Caco-2 (cell line): ENCODE measurements around the gene NOTCH1. TPM values are rescaled to one million over a fixed set of nuclear protein-coding genes. Genes with fewer than 3 reads are reported as not detected.
A peak's percentile ranks its signal among the peaks of the same experiment; 100 is the strongest.

Experiments
- BruUV-seq: library from RNA; stranded (reverse); fragments of 400-500 nt; replicated peaks from 2 replicates; lab custom pipeline; 2021; lab: Mats Ljungman, UMichigan
- CTCF ChIA-PET: fragments of 300-600 bp; sonication (Branson Sonifier 250); formaldehyde crosslinking; loops from one replicate; lab custom pipeline; 2022; ENCODE audit warnings: antibody characterized with exemption; lab: Charles Lee
- POLR2A ChIA-PET: fragments of 300-600 bp; sonication (Branson Sonifier 250); formaldehyde crosslinking; loops from one replicate; lab custom pipeline; 2022; ENCODE audit warnings: antibody characterized with exemption; lab: Charles Lee
- DNase-seq, 2 experiments: peaks; one replicate each; pipeline versions ENCODE4 v3.0.0 to v3.0.0-alpha.2; 2020 to 2022
- H3K27me3 ChIP-seq: replicated peaks from 2 replicates; pipeline ENCODE4 v1.6.0; 2011; ENCODE audit warnings: low read length; ENCODE audit not compliant: control insufficient read depth, insufficient read depth
- H3K36me3 ChIP-seq: 2 replicates; pipeline ENCODE4 v1.5.1; 2011; ENCODE audit warnings: low read length; ENCODE audit not compliant: control insufficient read depth, insufficient read depth
- H3K4me1 ChIP-seq: fragments of 250-450 bp; sonication (Bioruptor Pico); 2 replicates; pipeline ENCODE4 v1.5.1; 2020; ENCODE audit warnings: mild to moderate bottlenecking
- H3K4me3 ChIP-seq: 2 replicates; pipeline ENCODE4 v1.5.1; 2011; ENCODE audit warnings: low read depth, mild to moderate bottlenecking, control low read depth, low read length
- H3K9me3 ChIP-seq: fragments of 250-450 bp; sonication (Bioruptor Pico); 2 replicates; pipeline ENCODE4 v1.5.1; 2020; ENCODE audit warnings: mild to moderate bottlenecking, moderate library complexity
- H3K27ac Mint-ChIP-seq: one replicate; pipeline ENCODE4 v1.8.0; 2022; ENCODE audit warnings: mixed read lengths; ENCODE audit not compliant: unreplicated experiment
- H3K27me3 Mint-ChIP-seq: one replicate; pipeline ENCODE4 v1.8.0; 2022; ENCODE audit warnings: mixed read lengths; ENCODE audit not compliant: insufficient read depth, unreplicated experiment
- H3K36me3 Mint-ChIP-seq: one replicate; pipeline ENCODE4 v1.8.0; 2022; ENCODE audit warnings: mild to moderate bottlenecking, mixed read lengths; ENCODE audit not compliant: insufficient read depth, unreplicated experiment
- H3K4me1 Mint-ChIP-seq: one replicate; pipeline ENCODE4 v1.8.0; 2022; ENCODE audit warnings: low read depth, mixed read lengths; ENCODE audit not compliant: unreplicated experiment
- H3K4me3 Mint-ChIP-seq: one replicate; pipeline ENCODE4 v1.8.0; 2022; ENCODE audit warnings: mild to moderate bottlenecking, moderate library complexity, mixed read lengths; ENCODE audit not compliant: unreplicated experiment
- H3K9me3 Mint-ChIP-seq: one replicate; pipeline ENCODE4 v1.8.0; 2022; ENCODE audit warnings: mixed read lengths; ENCODE audit not compliant: unreplicated experiment
- intact Hi-C: fragments of 100-400 bp; cut with micrococcal nuclease; formaldehyde crosslinking; loops from one replicate; pipeline ENCODE4 v1.10.0; 2022; ENCODE audit not compliant: unreplicated experiment
- total RNA-seq: library from RNA; stranded (reverse); gene quantifications from 2 replicates; pipeline ENCODE4 v1.2.3, GENCODE V29; 2022
- TF ChIP-seq, protein P1 (sequence below), 2 experiments: fragments of 200-600 bp in 1 of 2; IDR thresholded peaks; 1 replicate in 1 of 2; 2 replicates in 1 of 2; pipeline versions ENCODE4 v1.5.1 to v1.8.0; 2011 to 2022; ENCODE audit warnings: antibody characterized with exemption in 1 of 2, control low read depth in 1 of 2, inconsistent platforms in 1 of 2, low read depth in 1 of 2, low read length in 1 of 2, mild to moderate bottlenecking in 1 of 2, moderate library complexity in 1 of 2; ENCODE audit not compliant: insufficient read depth in 1 of 2, severe bottlenecking in 1 of 2, unreplicated experiment in 1 of 2

The NOTCH1 gene
- total RNA-seq, 1 experiment from 2014 or later, result 6.3 TPM

DNA sequence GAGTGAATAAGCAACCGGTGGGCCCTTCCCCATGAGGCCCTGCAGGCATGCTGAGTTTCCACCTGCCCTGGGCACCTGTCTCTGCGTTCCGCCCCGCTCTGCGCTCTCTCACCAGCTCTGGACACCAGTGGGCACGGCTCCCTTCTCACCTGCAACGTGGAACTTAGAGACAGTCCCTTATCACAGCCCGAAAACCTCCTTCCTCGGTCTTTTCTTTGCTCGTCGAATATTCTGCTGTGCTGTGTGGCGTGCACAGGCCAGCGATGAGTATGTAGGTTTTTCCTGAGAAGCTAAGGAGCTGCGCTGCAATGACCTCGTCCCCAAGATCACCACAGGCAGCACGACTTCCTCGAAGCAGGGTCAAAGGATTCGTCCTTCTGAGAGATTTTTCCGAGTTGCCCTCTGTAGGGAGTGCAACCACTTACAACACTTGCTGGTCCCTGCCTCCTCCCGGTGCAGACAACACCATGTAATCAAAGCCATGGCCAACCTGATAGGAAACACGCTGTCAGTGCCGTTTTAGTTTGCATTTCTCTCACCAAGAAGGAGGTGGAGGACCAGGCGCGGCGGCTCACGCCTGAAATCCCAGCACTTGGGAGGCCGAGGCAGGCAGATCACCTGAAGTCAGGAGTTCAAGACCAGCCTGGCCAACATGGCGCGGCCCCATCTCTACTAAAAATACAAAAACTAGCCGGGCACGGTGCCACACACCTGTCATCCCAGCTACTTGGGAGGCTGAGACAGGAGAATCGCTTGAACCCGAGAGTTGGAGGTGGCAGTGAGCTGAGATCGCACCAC is 27.2 kb upstream of the NOTCH1 start:
- H3K9me3 Mint-ChIP-seq, result no peaks in the 10 kb centered on the region
- BruUV-seq, result no TSS peak
- peaks cover 2% of the 10 kb centered on the region for H3K36me3 Mint-ChIP-seq
- peaks cover 25% of the 10 kb centered on the region for H3K4me1 Mint-ChIP-seq
- TF ChIP-seq, protein P1, sequence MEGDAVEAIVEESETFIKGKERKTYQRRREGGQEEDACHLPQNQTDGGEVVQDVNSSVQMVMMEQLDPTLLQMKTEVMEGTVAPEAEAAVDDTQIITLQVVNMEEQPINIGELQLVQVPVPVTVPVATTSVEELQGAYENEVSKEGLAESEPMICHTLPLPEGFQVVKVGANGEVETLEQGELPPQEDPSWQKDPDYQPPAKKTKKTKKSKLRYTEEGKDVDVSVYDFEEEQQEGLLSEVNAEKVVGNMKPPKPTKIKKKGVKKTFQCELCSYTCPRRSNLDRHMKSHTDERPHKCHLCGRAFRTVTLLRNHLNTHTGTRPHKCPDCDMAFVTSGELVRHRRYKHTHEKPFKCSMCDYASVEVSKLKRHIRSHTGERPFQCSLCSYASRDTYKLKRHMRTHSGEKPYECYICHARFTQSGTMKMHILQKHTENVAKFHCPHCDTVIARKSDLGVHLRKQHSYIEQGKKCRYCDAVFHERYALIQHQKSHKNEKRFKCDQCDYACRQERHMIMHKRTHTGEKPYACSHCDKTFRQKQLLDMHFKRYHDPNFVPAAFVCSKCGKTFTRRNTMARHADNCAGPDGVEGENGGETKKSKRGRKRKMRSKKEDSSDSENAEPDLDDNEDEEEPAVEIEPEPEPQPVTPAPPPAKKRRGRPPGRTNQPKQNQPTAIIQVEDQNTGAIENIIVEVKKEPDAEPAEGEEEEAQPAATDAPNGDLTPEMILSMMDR (IDR thresholded peaks at IDR 0.05; ENCODE audit: insufficient read depth in 1 of 2, low read depth in 1 of 2, low read length in 1 of 2, severe bottlenecking in 1 of 2, unreplicated experiment in 1 of 2), result no peak
- peak overlapping the region; percentile 97 for H3K27ac Mint-ChIP-seq
- intact Hi-C loops, result no loop called here
- no peaks in the 10 kb centered on the region for H3K27me3 Mint-ChIP-seq
- no peaks in the 10 kb centered on the region for H3K27me3 ChIP-seq
- DNase-seq, result no peak
- H3K36me3 ChIP-seq, result no peaks in the 10 kb centered on the region
- H3K4me3 ChIP-seq, result no peak overlapping the region
- H3K9me3 ChIP-seq, result no peaks in the 10 kb centered on the region
- ChIA-PET POLR2A (interaction anchor here (0.6 kb wide), 1 partner anchor 193 kb away, joined by 3 read pairs; no protein-coding TSS in a partner anchor), CTCF (interaction anchor here (0.8 to 1.8 kb wide), 2 partner anchors 52 to 54 kb away, joined by 3 to 7 read pairs; no protein-coding TSS in a partner anchor)
- no peak overlapping the region for H3K4me3 Mint-ChIP-seq
- H3K4me1 ChIP-seq, result peaks cover 52% of the 10 kb centered on the region

DNA sequence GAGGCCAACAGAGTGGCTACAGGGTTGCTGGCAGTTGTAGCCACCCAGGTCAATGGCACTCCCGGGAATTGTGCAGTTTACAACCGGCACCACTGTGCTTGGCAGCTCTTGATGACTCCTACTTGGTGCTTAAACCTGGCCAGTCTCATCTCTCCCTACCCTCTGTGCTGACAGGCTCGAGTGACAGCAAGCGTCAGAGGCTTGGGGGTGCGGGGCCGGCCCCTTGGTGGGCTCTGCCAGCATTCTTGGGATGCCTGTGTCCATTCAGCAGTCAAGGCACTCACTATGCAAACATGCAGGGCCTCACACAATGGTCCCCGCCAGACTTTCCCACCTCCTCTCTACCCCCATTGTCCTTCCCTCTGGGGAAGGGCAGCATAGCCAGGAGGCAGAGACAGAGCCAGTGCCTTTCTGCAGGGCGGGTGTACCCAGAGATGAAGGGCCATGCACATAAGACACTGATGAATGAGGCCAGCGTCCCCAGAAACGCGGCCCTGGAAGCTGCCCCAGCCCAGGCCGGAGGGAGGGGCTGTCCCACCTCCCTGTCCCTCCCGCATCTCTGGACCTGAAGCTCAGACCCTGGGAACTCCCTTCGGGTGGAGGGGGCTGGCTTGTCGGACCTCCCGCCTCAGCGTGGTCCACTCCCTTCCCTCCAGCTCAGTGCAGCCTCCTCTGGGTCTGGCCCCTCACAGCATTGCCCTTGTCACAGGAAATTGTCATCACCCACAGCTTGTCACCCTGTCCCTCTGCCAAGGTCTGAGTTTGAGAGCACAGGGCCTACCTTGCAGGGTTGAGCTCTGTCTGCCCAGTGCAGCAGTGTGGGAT is 26.4 kb upstream of the NOTCH1 start:
- POLR2A ChIA-PET, result interaction anchor here (0.6 kb wide), 1 partner anchor 194 kb away, joined by 3 read pairs; no protein-coding TSS in a partner anchor
- peaks cover 6% of the 10 kb centered on the region for H3K36me3 Mint-ChIP-seq
- no peak overlapping the region for H3K4me3 ChIP-seq

More for the DNA sequence above, 26.4 kb upstream of the NOTCH1 start:
- Histone ChIP-seq H3K9me3 (no peaks in the 10 kb centered on the region), H3K4me1 (peaks cover 58% of the 10 kb centered on the region), H3K36me3 (no peaks in the 10 kb centered on the region), H3K27me3 (no peaks in the 10 kb centered on the region)
- DNase-seq, result peak; percentile 86 to 92
- Mint-ChIP-seq H3K27ac (peak overlapping the region; percentile 97), H3K9me3 (no peaks in the 10 kb centered on the region), H3K4me1 (peaks cover 29% of the 10 kb centered on the region), H3K27me3 (no peaks in the 10 kb centered on the region), H3K4me3 (peak overlapping the region; percentile 70)
- CTCF ChIA-PET, result interaction anchor here (0.8 to 1.8 kb wide), 4 partner anchors 16 to 87 kb away, joined by 3 to 7 read pairs (median 4); no protein-coding TSS in a partner anchor
- intact Hi-C loops, result no loop called here
- BruUV-seq, result no TSS peak
- TF ChIP-seq, protein P1 (IDR thresholded peaks at IDR 0.05; ENCODE audit: insufficient read depth in 1 of 2, low read depth in 1 of 2, low read length in 1 of 2, severe bottlenecking in 1 of 2, unreplicated experiment in 1 of 2), result no peak
